Type B pancreatic cell (in vitro differentiated cells): ENCODE results near the gene REEP2. TPM values are rescaled to one million over a fixed set of nuclear protein-coding genes. Genes with fewer than 3 reads are reported as not detected.

Experiments
- DNase-seq: peaks from one replicate; pipeline ENCODE4 v3.0.0; 2021; ENCODE audit warnings: mixed read lengths; ENCODE audit not compliant: unreplicated experiment; ENCODE audit errors: extremely low spot score
- H3K27ac Mint-ChIP-seq: 2 replicates; pipeline ENCODE4 v1.8.0; 2021; ENCODE audit warnings: mild to moderate bottlenecking, mixed read lengths
- H3K27me3 Mint-ChIP-seq: 2 replicates; pipeline ENCODE4 v1.8.0; 2021; ENCODE audit warnings: mixed read lengths
- H3K36me3 Mint-ChIP-seq: 2 replicates; pipeline ENCODE4 v1.8.0; 2021; ENCODE audit warnings: mixed read lengths
- H3K4me1 Mint-ChIP-seq: one replicate; pipeline ENCODE4 v1.8.0; 2021; ENCODE audit warnings: mixed read lengths; ENCODE audit not compliant: unreplicated experiment
- H3K4me3 Mint-ChIP-seq: 2 replicates; pipeline ENCODE4 v1.8.0; 2021; ENCODE audit warnings: mild to moderate bottlenecking, mixed read lengths
- H3K9me3 Mint-ChIP-seq: 2 replicates; pipeline ENCODE4 v1.8.0; 2021; ENCODE audit warnings: mixed read lengths
- total RNA-seq: library from RNA; stranded (reverse); gene quantifications from 2 replicates; pipeline ENCODE4 v1.2.1, GENCODE V29; 2021; ENCODE audit warnings: low replicate concordance
- TF ChIP-seq, protein P1 (sequence below): fragments of 200-600 bp; sonication (generic); conservative IDR thresholded peaks from 2 replicates; pipeline ENCODE4 v1.5.0; 2021; ENCODE audit warnings: antibody characterized with exemption, mild to moderate bottlenecking

Gene REEP2
- total RNA-seq, 1 donor from 2014 or later: 31.0 TPM

DNA sequence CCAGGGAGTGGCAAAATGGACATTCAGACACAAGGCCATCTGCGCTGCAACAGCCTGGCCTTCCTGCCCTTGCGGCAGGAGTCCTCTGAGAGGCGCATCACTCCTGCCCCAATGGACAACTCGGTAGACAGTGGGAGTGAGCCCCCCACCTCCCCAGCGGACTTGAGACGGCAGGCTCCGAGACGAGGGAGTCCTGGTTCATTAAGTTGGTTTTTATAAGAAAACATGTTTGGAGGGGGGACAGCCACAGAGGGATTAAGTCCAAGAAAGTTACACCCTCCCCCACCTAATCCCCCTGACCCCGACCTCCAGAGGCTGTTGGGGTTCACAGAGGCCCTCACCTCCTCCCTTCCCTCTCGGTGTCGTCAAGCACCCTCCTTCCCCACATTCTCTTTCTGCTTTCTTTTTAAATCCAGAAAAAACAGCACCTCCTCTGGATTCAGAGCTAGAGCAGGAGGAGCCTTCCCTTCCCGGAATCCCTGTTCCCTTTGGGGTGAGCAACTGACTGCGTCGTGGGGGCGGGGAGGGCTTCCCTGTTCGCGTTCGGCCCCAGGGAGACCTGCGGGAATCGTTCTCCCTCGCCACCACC is 24.7 kb downstream of the REEP2 start:
- Mint-ChIP-seq H3K4me3 (peak overlapping the region; percentile 91), H3K4me1 (peaks cover 30% of the 10 kb centered on the region), H3K9me3 (no peaks in the 10 kb centered on the region), H3K36me3 (peaks cover 21% of the 10 kb centered on the region), H3K27ac (peak overlapping the region; percentile 93), H3K27me3 (peaks cover 29% of the 10 kb centered on the region)
- DNase-seq: no peak
- TF ChIP-seq, protein P1, sequence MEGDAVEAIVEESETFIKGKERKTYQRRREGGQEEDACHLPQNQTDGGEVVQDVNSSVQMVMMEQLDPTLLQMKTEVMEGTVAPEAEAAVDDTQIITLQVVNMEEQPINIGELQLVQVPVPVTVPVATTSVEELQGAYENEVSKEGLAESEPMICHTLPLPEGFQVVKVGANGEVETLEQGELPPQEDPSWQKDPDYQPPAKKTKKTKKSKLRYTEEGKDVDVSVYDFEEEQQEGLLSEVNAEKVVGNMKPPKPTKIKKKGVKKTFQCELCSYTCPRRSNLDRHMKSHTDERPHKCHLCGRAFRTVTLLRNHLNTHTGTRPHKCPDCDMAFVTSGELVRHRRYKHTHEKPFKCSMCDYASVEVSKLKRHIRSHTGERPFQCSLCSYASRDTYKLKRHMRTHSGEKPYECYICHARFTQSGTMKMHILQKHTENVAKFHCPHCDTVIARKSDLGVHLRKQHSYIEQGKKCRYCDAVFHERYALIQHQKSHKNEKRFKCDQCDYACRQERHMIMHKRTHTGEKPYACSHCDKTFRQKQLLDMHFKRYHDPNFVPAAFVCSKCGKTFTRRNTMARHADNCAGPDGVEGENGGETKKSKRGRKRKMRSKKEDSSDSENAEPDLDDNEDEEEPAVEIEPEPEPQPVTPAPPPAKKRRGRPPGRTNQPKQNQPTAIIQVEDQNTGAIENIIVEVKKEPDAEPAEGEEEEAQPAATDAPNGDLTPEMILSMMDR: no peak

DNA sequence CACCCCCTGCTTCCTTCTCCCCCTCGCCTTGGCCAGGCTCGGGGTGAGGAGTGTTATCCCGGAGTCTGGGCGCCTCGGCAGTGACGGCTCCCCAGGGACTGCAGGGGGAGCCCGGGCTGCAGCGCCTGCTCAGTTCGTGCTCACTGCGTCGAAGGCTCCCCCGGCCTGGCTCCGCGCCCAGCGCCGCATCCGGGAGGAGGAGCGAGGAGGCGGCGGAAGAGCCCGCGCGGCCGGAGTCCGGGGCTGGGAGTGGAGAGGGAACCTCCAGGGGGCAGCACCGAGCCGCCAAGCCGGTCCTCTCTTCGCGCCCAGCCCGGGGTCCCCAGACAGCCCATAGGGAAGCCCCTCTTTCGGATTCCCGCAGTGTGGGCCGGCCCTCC is 25.1 kb downstream of the REEP2 start:
- DNase-seq: peak; percentile 97
- H3K27ac Mint-ChIP-seq: peak overlapping the region; percentile 93
- TF ChIP-seq, protein P1: peak; percentile 99
- H3K36me3 Mint-ChIP-seq: peaks cover 25% of the 10 kb centered on the region
- H3K27me3 Mint-ChIP-seq: peaks cover 30% of the 10 kb centered on the region
- peak overlapping the region; percentile 91 for H3K4me3 Mint-ChIP-seq
- peaks cover 33% of the 10 kb centered on the region for H3K4me1 Mint-ChIP-seq
- no peaks in the 10 kb centered on the region for H3K9me3 Mint-ChIP-seq

DNA sequence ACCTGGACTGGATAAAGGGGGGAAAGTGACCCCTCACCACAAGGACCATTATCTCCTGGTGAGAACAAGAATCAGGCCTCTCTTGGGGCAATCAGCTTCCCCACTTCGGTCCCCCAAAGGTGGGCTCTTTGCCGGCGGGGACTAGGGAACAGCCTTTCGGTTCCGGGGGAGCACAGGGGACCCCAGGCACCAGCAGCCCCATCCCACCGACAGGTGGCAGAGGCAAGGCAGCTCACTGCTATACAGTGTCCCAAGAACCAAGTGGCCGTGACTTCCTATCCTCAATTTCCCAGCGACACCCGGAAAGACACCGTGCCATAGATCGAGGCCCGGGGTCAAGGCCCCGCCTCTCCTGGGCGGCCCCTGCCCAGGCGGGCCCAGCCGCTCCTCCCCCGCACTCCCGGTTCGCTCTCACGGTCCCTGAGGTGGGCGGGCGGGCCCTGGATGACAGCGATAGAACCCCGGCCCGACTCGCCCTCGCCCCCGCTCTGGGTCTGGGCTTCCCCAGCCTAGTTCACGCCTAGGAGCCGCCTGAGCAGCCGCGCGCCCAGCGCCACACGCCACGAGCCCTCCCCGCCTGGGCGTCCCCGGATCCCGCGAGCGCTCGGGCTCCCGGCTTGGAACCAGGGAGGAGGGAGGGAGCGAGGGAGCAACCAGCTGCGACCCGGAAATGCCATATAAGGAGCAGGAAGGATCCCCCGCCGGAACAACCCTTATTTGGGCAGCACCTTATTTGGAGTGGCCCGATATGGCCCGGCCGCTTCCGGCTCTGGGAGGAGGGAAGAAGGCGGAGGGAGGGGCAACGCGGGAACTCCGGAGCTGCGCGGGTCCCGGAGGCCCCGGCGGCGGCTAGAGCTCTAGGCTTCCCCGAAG is 25.8 kb downstream of the REEP2 start:
- peaks cover 33% of the 10 kb centered on the region for H3K4me1 Mint-ChIP-seq
- TF ChIP-seq, protein P1: peak; percentile 64
- peak overlapping the region; percentile 93 for H3K27ac Mint-ChIP-seq
- peaks cover 33% of the 10 kb centered on the region for H3K27me3 Mint-ChIP-seq
- peaks cover 25% of the 10 kb centered on the region for H3K36me3 Mint-ChIP-seq
- peak overlapping the region; percentile 91 for H3K4me3 Mint-ChIP-seq
- H3K9me3 Mint-ChIP-seq: no peaks in the 10 kb centered on the region
- peak; percentile 97 for DNase-seq

DNA sequence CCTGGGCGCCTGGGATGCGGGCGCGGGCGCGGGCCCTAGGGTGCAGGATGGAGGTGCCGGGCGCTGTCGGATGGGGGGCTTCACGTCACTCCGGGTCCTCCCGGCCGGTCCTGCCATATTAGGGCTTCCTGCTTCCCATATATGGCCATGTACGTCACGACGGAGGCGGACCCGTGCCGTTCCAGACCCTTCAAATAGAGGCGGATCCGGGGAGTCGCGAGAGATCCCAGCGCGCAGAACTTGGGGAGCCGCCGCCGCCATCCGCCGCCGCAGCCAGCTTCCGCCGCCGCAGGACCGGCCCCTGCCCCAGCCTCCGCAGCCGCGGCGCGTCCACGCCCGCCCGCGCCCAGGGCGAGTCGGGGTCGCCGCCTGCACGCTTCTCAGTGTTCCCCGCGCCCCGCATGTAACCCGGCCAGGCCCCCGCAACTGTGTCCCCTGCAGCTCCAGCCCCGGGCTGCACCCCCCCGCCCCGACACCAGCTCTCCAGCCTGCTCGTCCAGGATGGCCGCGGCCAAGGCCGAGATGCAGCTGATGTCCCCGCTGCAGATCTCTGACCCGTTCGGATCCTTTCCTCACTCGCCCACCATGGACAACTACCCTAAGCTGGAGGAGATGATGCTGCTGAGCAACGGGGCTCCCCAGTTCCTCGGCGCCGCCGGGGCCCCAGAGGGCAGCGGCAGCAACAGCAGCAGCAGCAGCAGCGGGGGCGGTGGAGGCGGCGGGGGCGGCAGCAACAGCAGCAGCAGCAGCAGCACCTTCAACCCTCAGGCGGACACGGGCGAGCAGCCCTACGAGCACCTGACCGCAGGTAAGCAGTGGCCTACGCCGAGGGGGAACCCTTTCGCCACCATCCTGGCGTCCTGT is 26.6 kb downstream of the REEP2 start, which contains the start of gene EGR1:
EGR1 (plus strand) TSS at position 219 of the 864 bp plus-strand sequence; CDS start at position 502, 283 bp downstream.
- peak within 1 kb of the TSS; percentile 97 for H3K27ac Mint-ChIP-seq
- TF ChIP-seq, protein P1: no peak
- H3K36me3 Mint-ChIP-seq: peaks cover 25% of the 10 kb centered on the region
- H3K27me3 Mint-ChIP-seq: peaks cover 41% of the 10 kb centered on the region
- peaks cover 30% of the 10 kb centered on the region for H3K4me1 Mint-ChIP-seq
- no peaks in the 10 kb centered on the region for H3K9me3 Mint-ChIP-seq
- peak; percentile 91 for DNase-seq
- H3K4me3 Mint-ChIP-seq: peak within 1 kb of the TSS; percentile 91

DNA sequence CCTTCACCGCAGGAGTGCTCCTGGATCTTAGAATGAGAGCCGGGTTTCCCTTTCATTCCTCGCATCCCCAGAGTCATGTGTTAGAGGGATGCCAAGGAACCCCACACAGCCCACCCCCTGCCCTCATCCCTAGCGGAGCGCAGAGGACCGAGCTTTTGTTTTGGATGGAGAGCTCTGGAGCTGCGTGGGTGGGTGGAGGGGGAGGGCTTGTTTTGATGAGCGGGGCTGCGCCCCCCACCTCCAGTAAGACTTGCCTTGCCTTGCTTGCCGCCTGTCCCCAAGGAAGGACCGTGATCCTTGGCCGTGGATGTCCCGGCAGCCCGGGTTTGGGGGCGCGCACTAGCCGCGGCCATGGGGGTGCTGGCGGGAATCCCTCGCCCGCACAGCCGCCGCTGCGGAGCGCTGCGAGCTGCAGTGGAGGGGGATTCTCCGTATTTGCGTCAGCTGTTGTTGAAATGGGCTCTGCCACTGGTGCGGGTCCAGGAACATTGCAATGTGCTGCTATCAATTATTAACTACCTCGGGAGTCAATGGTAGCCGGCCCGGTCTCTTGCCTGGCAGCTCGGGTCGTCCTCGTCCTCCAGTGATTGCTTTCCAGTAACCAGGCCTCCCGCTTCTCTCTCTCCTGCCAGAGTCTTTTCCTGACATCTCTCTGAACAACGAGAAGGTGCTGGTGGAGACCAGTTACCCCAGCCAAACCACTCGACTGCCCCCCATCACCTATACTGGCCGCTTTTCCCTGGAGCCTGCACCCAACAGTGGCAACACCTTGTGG is 27.5 kb downstream of the REEP2 start:
- no peak for DNase-seq
- H3K27me3 Mint-ChIP-seq: peaks cover 46% of the 10 kb centered on the region
- H3K4me3 Mint-ChIP-seq: peak overlapping the region; percentile 91
- H3K36me3 Mint-ChIP-seq: peaks cover 25% of the 10 kb centered on the region
- H3K27ac Mint-ChIP-seq: peak overlapping the region; percentile 97
- TF ChIP-seq, protein P1: no peak
- H3K4me1 Mint-ChIP-seq: peaks cover 25% of the 10 kb centered on the region
- no peaks in the 10 kb centered on the region for H3K9me3 Mint-ChIP-seq
